A673 (cell line): ENCODE data around the gene OSTC. TPM values are rescaled to one million over a fixed set of nuclear protein-coding genes. Genes with fewer than 3 reads are reported as not detected.

ENCODE experiments used
- BruUV-seq: library from RNA; stranded (reverse); fragments of 400-500 nt; replicated peaks from 2 replicates; lab custom pipeline; 2021; lab: Mats Ljungman, UMichigan
- CTCF ChIA-PET: fragments of 300-600 bp; sonication (Branson Sonifier 250); formaldehyde crosslinking; loops from one replicate; lab custom pipeline; 2022; ENCODE audit warnings: antibody characterized with exemption; lab: Charles Lee
- POLR2A ChIA-PET: fragments of 300-600 bp; sonication (Branson Sonifier 250); formaldehyde crosslinking; loops from one replicate; lab custom pipeline; 2022; ENCODE audit warnings: antibody characterized with exemption; ENCODE audit not compliant: low non-redundant PET; lab: Charles Lee
- DNase-seq: peaks from one replicate; pipeline ENCODE4 v3.0.0-alpha.2; 2015; ENCODE audit warnings: low spot score
- H3K27ac ChIP-seq: fragments of 200-600 bp; sonication (generic); 2 replicates; pipeline ENCODE4 v1.5.1; 2016; ENCODE audit warnings: mixed run types, low read depth, mild to moderate bottlenecking, mixed read lengths, antibody characterized with exemption, low read length; ENCODE audit not compliant: poor library complexity, severe bottlenecking
- H3K27me3 ChIP-seq: fragments of 200-600 bp; sonication (generic); replicated peaks from 2 replicates; pipeline ENCODE4 v1.6.1; 2017; ENCODE audit warnings: mixed run types, low read depth, mild to moderate bottlenecking, mixed read lengths, antibody characterized with exemption, low read length; ENCODE audit not compliant: insufficient read depth, poor library complexity
- H3K36me3 ChIP-seq: fragments of 200-600 bp; sonication (generic); 2 replicates; pipeline ENCODE4 v1.6.1; 2016; ENCODE audit warnings: mixed run types, mild to moderate bottlenecking, mixed read lengths, antibody characterized with exemption, low read length; ENCODE audit not compliant: insufficient read depth, poor library complexity, severe bottlenecking
- H3K4me1 ChIP-seq: fragments of 200-600 bp; sonication (generic); 2 replicates; pipeline ENCODE4 v1.6.1; 2017; ENCODE audit warnings: mixed run types, mild to moderate bottlenecking, mixed read lengths, antibody characterized with exemption, low read length; ENCODE audit not compliant: insufficient read depth, poor library complexity, severe bottlenecking
- H3K4me3 ChIP-seq: fragments of 200-600 bp; sonication (generic); 2 replicates; pipeline ENCODE4 v1.5.1; 2016; ENCODE audit warnings: low read depth, mixed run types, mild to moderate bottlenecking, mixed read lengths, low read length; ENCODE audit not compliant: poor library complexity, severe bottlenecking
- H3K9me3 ChIP-seq: fragments of 200-600 bp; sonication (generic); 2 replicates; pipeline ENCODE4 v1.6.1; 2016; ENCODE audit warnings: mixed run types, low read depth, mild to moderate bottlenecking, mixed read lengths, antibody characterized with exemption, low read length; ENCODE audit not compliant: poor library complexity, severe bottlenecking
- CTCF ChIP-seq: fragments of 300-800, 200-600 bp; sonication (generic); conservative IDR thresholded peaks from 2 replicates; pipeline ENCODE4 v1.5.1; 2017; ENCODE audit warnings: low read depth, mild to moderate bottlenecking, antibody characterized with exemption, low read length, moderate library complexity, mixed read lengths
- EZH2 ChIP-seq: fragments of 200-600 bp; sonication (generic); IDR thresholded peaks from 2 replicates; pipeline ENCODE4 v1.6.1; 2017; ENCODE audit warnings: borderline replicate concordance, low read depth, mild to moderate bottlenecking, mixed read lengths, antibody characterized with exemption, low read length; ENCODE audit not compliant: poor library complexity, severe bottlenecking
- intact Hi-C: fragments of 100-400 bp; cut with micrococcal nuclease; formaldehyde crosslinking; loops from one replicate; pipeline ENCODE4 v1.10.0; 2022; ENCODE audit not compliant: unreplicated experiment
- total RNA-seq: library from RNA; stranded (reverse); gene quantifications from 2 replicates; pipeline ENCODE4 v1.2.3, GENCODE V29; 2021

The OSTC gene
- total RNA-seq, 1 experiment from 2014 or later: 137 TPM

- no peak overlapping the region for H3K27ac ChIP-seq
- no peak for TF ChIP-seq EZH2
- TF ChIP-seq CTCF: no peak
- ChIA-PET POLR2A (no interaction called here), CTCF (no interaction called here)
- peaks cover 11% of the 10 kb centered on the region for H3K4me1 ChIP-seq
- DNase-seq: no peak
- H3K9me3 ChIP-seq: no peaks in the 10 kb centered on the region
- intact Hi-C loops: no loop called here
- H3K36me3 ChIP-seq: no peaks in the 10 kb centered on the region
- no peaks in the 10 kb centered on the region for H3K27me3 ChIP-seq
- BruUV-seq: no TSS peak
- H3K4me3 ChIP-seq: no peak overlapping the region
Observed at GRCh38 chr4:108612365-108612764, 38.0 kb upstream of the OSTC start.

- H3K4me1 ChIP-seq: peaks cover 27% of the 10 kb centered on the region
- ChIA-PET POLR2A (no interaction called here), CTCF (no interaction called here)
- no peaks in the 10 kb centered on the region for H3K27me3 ChIP-seq
- peak overlapping the region; percentile 20 for H3K27ac ChIP-seq
- DNase-seq: no peak
- BruUV-seq: TSS peak; percentile 91
- TF ChIP-seq EZH2 (no peak), CTCF (no peak)
- H3K36me3 ChIP-seq: peaks cover 31% of the 10 kb centered on the region
- H3K9me3 ChIP-seq: no peaks in the 10 kb centered on the region
- H3K4me3 ChIP-seq: peak overlapping the region; percentile 76
- intact Hi-C loops: no loop called here
Observed at GRCh38 chr4:108619372-108620100, 30.9 kb upstream of the OSTC start.

GRCh38 chr4:108620101-108620932 lies 30.1 kb upstream of the OSTC start, which contains the start of gene RPL34:
TSS of gene RPL34 (plus strand) at chr4:108620576. CDS start at chr4:108621960, 1,384 bp downstream.
- H3K27me3 ChIP-seq: no peaks in the 10 kb centered on the region
- peak within 1 kb of the TSS; percentile 83 for H3K27ac ChIP-seq
- peaks cover 27% of the 10 kb centered on the region for H3K4me1 ChIP-seq
- H3K9me3 ChIP-seq: no peaks in the 10 kb centered on the region
- H3K4me3 ChIP-seq: peak within 1 kb of the TSS; percentile 76
- BruUV-seq: no TSS peak
- DNase-seq: peak; percentile 99
- ChIA-PET POLR2A (no interaction called here), CTCF (no interaction called here)
- intact Hi-C loops: no loop called here
- H3K36me3 ChIP-seq: peaks cover 39% of the 10 kb centered on the region
- TF ChIP-seq CTCF (no peak), EZH2 (no peak)
